ENCODE results near the gene CFAP53. TPM values are rescaled to one million over a fixed set of nuclear protein-coding genes. Genes with fewer than 3 reads are reported as not detected.
A peak's percentile ranks its signal among the peaks of the same experiment; 100 is the strongest.
"Not testable (repeated sequence)": the region's sequence is repeated elsewhere in the genome, so short reads cannot be mapped to it uniquely, and the experiment has no call there.

Gene CFAP53
- total and polyA plus RNA-seq, 7 donors = 0.37 to 1.6 (median 0.54) TPM

DNA sequence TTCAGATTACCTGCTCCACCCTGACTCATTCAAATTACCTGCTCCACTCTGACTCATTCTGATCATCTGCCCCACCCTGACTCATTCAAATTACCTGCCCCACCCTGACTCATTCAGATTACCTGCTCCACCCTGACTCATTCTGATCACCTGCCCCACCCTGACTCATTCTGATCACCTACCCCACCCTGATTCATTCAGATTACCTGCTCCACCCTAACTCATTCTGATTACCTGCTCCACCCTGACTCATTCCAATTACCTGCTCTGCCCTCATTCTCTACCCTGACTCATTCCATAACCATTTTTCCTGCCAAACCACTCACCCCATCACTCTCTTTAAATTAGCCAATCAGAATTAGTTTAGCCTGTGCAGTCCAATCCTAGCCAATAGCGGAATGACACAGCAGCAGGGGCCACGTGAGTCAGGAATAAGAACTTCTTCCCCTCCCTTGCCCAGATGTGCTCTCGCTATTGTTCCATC, 26.2 kb downstream of the CFAP53 start:
- no peak overlapping the region for H3K27ac ChIP-seq
- H3K36me3 ChIP-seq (ENCODE audit: insufficient read depth in 1 of 2, low read depth in 1 of 2) = no peaks in the 10 kb centered on the region
- 81 to 84% (median 83%) methylated on average over 3 of the region's 3 CpGs for whole genome bisulfite sequencing, 3 donors
- H3K9me3 ChIP-seq = no peaks in the 10 kb centered on the region
- intact Hi-C loops (cut with DNase I) = no loop called here
- TF ChIP-seq, protein P1, sequence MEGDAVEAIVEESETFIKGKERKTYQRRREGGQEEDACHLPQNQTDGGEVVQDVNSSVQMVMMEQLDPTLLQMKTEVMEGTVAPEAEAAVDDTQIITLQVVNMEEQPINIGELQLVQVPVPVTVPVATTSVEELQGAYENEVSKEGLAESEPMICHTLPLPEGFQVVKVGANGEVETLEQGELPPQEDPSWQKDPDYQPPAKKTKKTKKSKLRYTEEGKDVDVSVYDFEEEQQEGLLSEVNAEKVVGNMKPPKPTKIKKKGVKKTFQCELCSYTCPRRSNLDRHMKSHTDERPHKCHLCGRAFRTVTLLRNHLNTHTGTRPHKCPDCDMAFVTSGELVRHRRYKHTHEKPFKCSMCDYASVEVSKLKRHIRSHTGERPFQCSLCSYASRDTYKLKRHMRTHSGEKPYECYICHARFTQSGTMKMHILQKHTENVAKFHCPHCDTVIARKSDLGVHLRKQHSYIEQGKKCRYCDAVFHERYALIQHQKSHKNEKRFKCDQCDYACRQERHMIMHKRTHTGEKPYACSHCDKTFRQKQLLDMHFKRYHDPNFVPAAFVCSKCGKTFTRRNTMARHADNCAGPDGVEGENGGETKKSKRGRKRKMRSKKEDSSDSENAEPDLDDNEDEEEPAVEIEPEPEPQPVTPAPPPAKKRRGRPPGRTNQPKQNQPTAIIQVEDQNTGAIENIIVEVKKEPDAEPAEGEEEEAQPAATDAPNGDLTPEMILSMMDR (IDR thresholded peaks at IDR 0.05) = no peak
- no peaks in the 10 kb centered on the region for H3K4me1 ChIP-seq
- no peak overlapping the region for H3K4me3 ChIP-seq
- ATAC-seq = no peak
- H3K27me3 ChIP-seq (ENCODE audit: insufficient read depth in 3 of 3, low read length in 2 of 3) = no peaks in the 10 kb centered on the region
- no peak for DNase-seq

DNA sequence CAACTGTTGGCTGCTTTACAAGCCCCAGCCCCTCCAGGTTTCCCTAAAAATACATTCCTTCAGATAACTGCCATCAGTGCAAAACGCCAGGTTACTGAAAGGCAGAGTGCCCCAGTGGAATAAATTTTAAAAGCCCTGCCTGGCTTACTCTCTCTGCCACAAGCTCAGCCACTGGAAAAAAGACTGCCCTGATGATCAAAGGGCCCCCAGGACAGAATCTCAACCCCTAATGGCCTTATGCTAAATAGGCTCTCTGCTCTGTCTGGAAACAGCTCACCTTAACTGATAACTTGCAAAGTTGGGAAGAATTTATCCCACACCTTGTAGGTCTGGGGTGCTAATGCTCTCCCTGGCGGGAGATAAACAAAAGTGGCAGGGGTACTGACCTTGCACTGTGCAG, 33.9 kb downstream of the CFAP53 start:
- ATAC-seq = no peak
- WGBS, 3 donors = 60 to 75% (median 69%) methylated on average over 2 of the region's 2 CpGs
- no peak overlapping the region for H3K4me3 ChIP-seq
- TF ChIP-seq, protein P1 (IDR thresholded peaks at IDR 0.05) = no peak
- H3K9me3 ChIP-seq = no peaks in the 10 kb centered on the region
- no peaks in the 10 kb centered on the region for H3K36me3 ChIP-seq (ENCODE audit: insufficient read depth in 1 of 2, low read depth in 1 of 2)
- H3K27ac ChIP-seq = no peak overlapping the region
- DNase-seq = no peak
- intact Hi-C loops (cut with DNase I) = no loop called here
- H3K27me3 ChIP-seq (ENCODE audit: insufficient read depth in 3 of 3, low read length in 2 of 3) = no peaks in the 10 kb centered on the region
- no peaks in the 10 kb centered on the region for H3K4me1 ChIP-seq

DNA sequence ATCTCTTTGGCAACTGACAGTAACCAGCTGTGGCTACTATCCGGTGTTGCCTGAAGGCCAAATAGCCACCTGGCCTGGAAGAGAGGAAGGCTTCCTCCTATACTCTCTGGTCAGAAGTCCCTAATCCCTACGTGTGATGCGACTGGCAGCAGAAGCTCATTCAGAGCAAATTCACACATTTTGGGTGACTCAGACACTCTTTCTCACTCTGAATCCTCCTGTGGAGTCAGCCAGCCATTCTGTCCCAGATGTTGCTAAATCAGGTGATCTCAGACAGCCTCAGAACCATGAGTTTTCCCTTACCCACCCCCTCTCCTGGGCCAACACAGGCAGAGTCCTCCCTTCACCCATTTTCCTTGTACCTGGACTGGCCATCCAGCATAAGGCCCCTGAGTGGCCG, 34.7 kb downstream of the CFAP53 start:
- no peak overlapping the region for H3K27ac ChIP-seq
- TF ChIP-seq, protein P1 (IDR thresholded peaks at IDR 0.05) = no peak
- H3K36me3 ChIP-seq (ENCODE audit: insufficient read depth in 1 of 2, low read depth in 1 of 2) = no peaks in the 10 kb centered on the region
- WGBS, 3 donors = 73 to 78% (median 76%) methylated on average over 4 of the region's 4 CpGs
- no peak overlapping the region for H3K4me3 ChIP-seq
- DNase-seq = no peak
- no peaks in the 10 kb centered on the region for H3K9me3 ChIP-seq
- intact Hi-C loops (cut with DNase I) = no loop called here
- no peak for ATAC-seq
- no peaks in the 10 kb centered on the region for H3K27me3 ChIP-seq (ENCODE audit: insufficient read depth in 3 of 3, low read length in 2 of 3)
- no peaks in the 10 kb centered on the region for H3K4me1 ChIP-seq

DNA sequence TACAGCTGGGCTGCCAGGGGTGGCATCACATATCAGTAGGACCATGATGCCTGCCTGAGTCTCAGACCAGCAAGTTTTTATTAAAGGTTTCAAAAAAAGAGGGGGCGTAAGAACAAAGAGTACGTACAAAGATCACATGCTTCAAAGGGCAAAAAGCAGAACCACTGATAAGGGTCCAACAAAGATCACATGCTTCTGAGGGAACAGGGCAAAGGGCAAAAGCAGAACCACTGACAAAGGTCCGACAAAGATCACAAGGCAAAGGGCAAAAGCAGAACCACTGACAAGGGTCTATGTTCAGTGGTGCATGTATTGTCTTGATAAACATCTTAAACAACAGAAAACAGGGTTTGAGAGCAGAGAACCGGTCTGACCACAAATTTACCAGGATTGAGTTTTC, 46.0 kb downstream of the CFAP53 start:
- WGBS, 3 donors = 93 to 96% (median 93%) methylated on average over 4 of the region's 4 CpGs
- H3K4me1 ChIP-seq; H3K4me3 ChIP-seq; ATAC-seq; H3K36me3 ChIP-seq (ENCODE audit: insufficient read depth in 1 of 2, low read depth in 1 of 2); H3K9me3 ChIP-seq; intact Hi-C loops (cut with DNase I); H3K27ac ChIP-seq; DNase-seq; H3K27me3 ChIP-seq (ENCODE audit: insufficient read depth in 3 of 3, low read length in 2 of 3): not testable (repeated sequence)

DNA sequence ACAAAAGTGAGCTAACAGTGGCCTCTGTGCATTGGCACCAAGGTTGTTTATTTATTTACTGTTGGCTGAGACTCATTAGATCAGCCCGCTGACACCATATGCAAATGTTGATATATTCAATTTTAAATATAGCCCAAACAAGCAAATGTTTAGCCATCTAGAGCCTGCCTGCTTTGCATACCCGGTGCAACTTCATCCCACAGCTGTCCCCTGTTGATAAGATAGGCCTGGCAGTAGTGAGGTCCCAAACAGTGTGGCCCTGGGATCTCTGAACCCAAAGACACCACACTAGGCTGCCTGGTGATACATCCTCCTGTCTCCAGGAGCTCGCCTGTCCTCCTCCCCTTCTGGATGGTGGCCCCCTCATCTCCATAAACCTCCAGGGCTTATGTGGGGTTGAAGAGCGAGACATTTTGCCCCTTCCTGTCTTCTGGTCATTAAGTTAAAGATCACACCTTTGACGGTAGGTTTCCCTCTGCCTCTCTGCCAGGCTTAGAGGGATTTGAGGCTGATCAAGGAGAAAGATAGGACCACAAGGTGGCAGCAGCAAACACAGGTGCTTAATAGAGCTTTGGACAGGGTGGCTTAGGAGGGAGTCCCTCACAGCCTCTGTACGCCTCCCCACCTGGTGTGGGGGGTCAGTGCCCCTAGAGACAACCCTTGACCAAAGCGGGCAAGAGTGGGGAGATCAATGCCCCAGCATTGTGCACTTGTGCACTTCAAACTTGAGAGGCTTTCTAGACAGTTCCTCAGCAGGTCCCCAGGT, 47.7 kb downstream of the CFAP53 start:
- no peaks in the 10 kb centered on the region for H3K36me3 ChIP-seq (ENCODE audit: insufficient read depth in 1 of 2, low read depth in 1 of 2)
- ATAC-seq = no peak
- 64 to 65% (median 65%) methylated on average over 7 of the region's 7 CpGs for WGBS, 3 donors
- H3K4me1 ChIP-seq = no peaks in the 10 kb centered on the region
- no peak for DNase-seq
- TF ChIP-seq, protein P1 (IDR thresholded peaks at IDR 0.05) = peak; percentile 20
- H3K27me3 ChIP-seq (ENCODE audit: insufficient read depth in 3 of 3, low read length in 2 of 3) = no peaks in the 10 kb centered on the region
- H3K4me3 ChIP-seq = no peak overlapping the region
- no peak overlapping the region for H3K27ac ChIP-seq
- peaks cover 4% of the 10 kb centered on the region for H3K9me3 ChIP-seq
- intact Hi-C loops (cut with DNase I) = loop anchor here in 1 of 2 donors (5.0 to 10.0 kb wide), 2 partner anchors 139 to 206 kb away; no protein-coding TSS in a partner anchor

Measured in psoas muscle (tissue), 8 donors.